Nephron progenitor cell (in vitro differentiated cells): ENCODE measurements around the gene MACROD2.

ENCODE experiments used
- DNase-seq: peaks from one replicate; pipeline ENCODE4 v3.0.0; 2021
- H3K27ac Mint-ChIP-seq: 2 replicates; pipeline ENCODE4 v1.8.0; 2021; ENCODE audit warnings: mild to moderate bottlenecking, moderate library complexity, mixed read lengths
- H3K27me3 Mint-ChIP-seq: 2 replicates; pipeline ENCODE4 v1.8.0; 2021; ENCODE audit warnings: mild to moderate bottlenecking, low read depth, mixed read lengths; ENCODE audit not compliant: poor library complexity
- H3K36me3 Mint-ChIP-seq: 2 replicates; pipeline ENCODE4 v1.8.0; 2021; ENCODE audit warnings: low read depth, mixed read lengths
- H3K4me1 Mint-ChIP-seq: 2 replicates; pipeline ENCODE4 v1.8.0; 2021; ENCODE audit warnings: mixed read lengths
- H3K4me3 Mint-ChIP-seq: 2 replicates; pipeline ENCODE4 v1.8.0; 2021; ENCODE audit warnings: mild to moderate bottlenecking, moderate library complexity, mixed read lengths
- H3K9me3 Mint-ChIP-seq: 2 replicates; pipeline ENCODE4 v1.8.0; 2021; ENCODE audit warnings: mild to moderate bottlenecking, moderate library complexity, mixed read lengths
- CTCF ChIP-seq: fragments of 200-600 bp; sonication (generic); IDR thresholded peaks from 2 replicates; pipeline ENCODE4 v1.5.0; 2021; ENCODE audit warnings: antibody characterized with exemption

Gene MACROD2

GRCh38 chr20:14712302-14712739, 717.0 kb downstream of the MACROD2 start:
- Mint-ChIP-seq H3K4me3 (no peak overlapping the region), H3K9me3 (no peaks in the 10 kb centered on the region), H3K4me1 (peaks cover 18% of the 10 kb centered on the region), H3K36me3 (no peaks in the 10 kb centered on the region), H3K27ac (no peak overlapping the region), H3K27me3 (peaks cover 5% of the 10 kb centered on the region)
- DNase-seq = no peak
- no peak for TF ChIP-seq CTCF

- no peak overlapping the region for H3K27ac Mint-ChIP-seq
These were observed 720.1 kb downstream of the MACROD2 start for GRCh38 chr20:14715400-14715799.

GRCh38 chr20:14716351-14716801, 721.1 kb downstream of the MACROD2 start:
- Mint-ChIP-seq H3K9me3 (no peaks in the 10 kb centered on the region), H3K4me1 (peaks cover 19% of the 10 kb centered on the region), H3K36me3 (no peaks in the 10 kb centered on the region), H3K27me3 (peaks cover 3% of the 10 kb centered on the region), H3K27ac (no peak overlapping the region), H3K4me3 (peak overlapping the region; percentile 2)
- TF ChIP-seq CTCF = no peak
- DNase-seq = no peak

More at GRCh38 chr20:14715400-14715799, 720.1 kb downstream of the MACROD2 start:
- Mint-ChIP-seq H3K4me1 (peaks cover 23% of the 10 kb centered on the region), H3K9me3 (no peaks in the 10 kb centered on the region), H3K4me3 (no peak overlapping the region), H3K36me3 (no peaks in the 10 kb centered on the region), H3K27me3 (peaks cover 3% of the 10 kb centered on the region)
- TF ChIP-seq CTCF = no peak
- no peak for DNase-seq

- no peak for TF ChIP-seq CTCF
- Mint-ChIP-seq H3K9me3 (no peaks in the 10 kb centered on the region), H3K27ac (peak overlapping the region; percentile 70), H3K4me3 (no peak overlapping the region), H3K36me3 (no peaks in the 10 kb centered on the region), H3K4me1 (peaks cover 15% of the 10 kb centered on the region), H3K27me3 (no peaks in the 10 kb centered on the region)
- DNase-seq = no peak
These were observed 722.1 kb downstream of the MACROD2 start for GRCh38 chr20:14717134-14717999.

- Mint-ChIP-seq H3K27ac (no peak overlapping the region), H3K27me3 (no peaks in the 10 kb centered on the region), H3K36me3 (no peaks in the 10 kb centered on the region), H3K4me1 (peaks cover 15% of the 10 kb centered on the region), H3K9me3 (no peaks in the 10 kb centered on the region), H3K4me3 (no peak overlapping the region)
- no peak for TF ChIP-seq CTCF
- DNase-seq = no peak
These were observed 724.9 kb downstream of the MACROD2 start for GRCh38 chr20:14720251-14720650.
